Fibroblast of peridontal ligament (primary cell): ENCODE data around the gene TNIK.
"Not testable (repeated sequence)": the region's sequence is repeated elsewhere in the genome, so short reads cannot be mapped to it uniquely, and the experiment has no call there.

Experiments
- DNase-seq: peaks from one replicate; pipeline ENCODE4 v3.0.0-alpha.2; 2010; ENCODE audit errors: extremely low read depth

Gene TNIK

GRCh38 chr3:171446301-171446700 is 13.9 kb downstream of the TNIK start:
- no peak for DNase-seq

- no peak for DNase-seq
These were observed 14.5 kb downstream of the TNIK start for GRCh38 chr3:171445620-171446204.

GRCh38 chr3:171444001-171444690 is 16.1 kb downstream of the TNIK start:
- DNase-seq = no peak

- DNase-seq = no peak
These were observed 16.8 kb downstream of the TNIK start for GRCh38 chr3:171443211-171443957.

DNA sequence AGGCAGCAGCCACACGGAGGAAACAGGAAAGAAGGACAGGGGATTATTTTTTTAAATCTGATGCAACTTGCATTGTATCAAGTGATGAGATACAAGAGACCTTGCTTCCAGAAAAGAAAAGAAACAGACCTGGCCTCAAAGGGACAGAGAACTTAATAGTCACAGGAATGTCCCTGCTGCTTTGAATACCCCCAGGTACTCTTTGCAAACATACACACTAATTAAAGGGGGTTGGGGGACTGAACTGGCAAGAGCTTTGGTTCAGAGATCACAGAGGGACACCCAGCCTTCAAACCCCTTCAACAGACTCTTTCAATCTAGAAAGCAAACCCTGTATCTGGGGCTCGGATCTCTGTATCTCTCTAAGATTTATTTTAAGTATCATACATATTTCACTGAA is 18.0 kb downstream of the TNIK start:
- no peak for DNase-seq

DNA sequence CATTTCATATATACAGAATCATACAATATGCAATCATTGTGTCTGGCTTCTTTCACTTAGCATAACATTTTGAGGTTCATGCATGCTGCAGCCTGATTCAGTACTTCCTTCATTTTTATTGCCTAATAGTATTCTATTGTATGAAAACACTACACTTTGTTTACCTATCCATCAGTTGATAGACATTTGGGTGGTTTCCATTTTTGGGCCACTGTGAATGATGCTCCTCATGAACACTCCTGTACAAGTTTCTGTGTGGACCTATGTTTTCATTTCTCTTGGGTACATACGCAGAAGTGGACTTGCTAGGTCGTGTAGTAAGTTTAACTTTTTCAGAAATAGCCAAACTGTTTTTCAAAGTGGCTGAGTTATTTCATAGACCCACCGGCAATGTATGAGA is 18.8 kb downstream of the TNIK start:
- DNase-seq = no peak

- DNase-seq = no peak
These were observed 20.2 kb downstream of the TNIK start for GRCh38 chr3:171439996-171440395.

- no peak for DNase-seq
These were observed 23.0 kb downstream of the TNIK start for GRCh38 chr3:171437115-171437756.

DNA sequence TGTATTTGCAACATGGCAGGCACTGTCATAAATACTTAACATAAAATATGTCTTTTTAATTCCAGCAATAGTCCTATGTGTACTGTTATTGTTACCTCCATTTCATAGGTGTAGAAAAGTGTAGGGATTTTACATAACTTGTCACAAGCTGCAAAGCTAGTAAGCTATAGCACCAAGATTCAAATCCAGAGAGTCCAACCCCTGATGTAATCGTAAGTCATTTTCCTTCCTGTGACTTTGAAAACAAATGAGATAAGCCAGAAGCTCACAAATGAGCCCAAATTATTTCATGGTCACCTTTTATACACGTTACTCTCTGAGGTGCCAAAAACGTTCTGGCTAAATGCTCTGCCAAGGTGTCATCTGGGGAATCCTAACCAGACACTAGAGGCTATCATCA is 23.8 kb downstream of the TNIK start:
- no peak for DNase-seq

GRCh38 chr3:171435757-171436156 is 24.4 kb downstream of the TNIK start:
- no peak for DNase-seq

DNA sequence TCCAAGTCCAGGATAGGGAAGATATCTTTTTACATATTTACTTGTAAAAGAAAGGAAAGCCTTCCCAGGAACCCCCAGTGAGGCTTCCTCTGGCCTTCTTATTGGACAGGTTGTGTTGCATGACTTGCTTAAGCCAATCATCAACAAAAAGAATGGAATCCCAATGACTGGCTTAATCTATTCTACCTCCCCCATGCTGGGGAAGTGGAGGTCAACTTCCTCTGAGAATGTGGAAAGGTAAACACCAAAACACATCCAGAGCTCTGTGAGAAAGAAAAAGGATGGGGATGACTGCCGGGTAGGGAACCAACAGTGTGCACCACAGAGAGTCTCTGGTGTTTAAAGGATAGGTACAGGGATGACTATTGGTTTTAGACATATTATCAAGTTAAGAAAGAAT is 25.1 kb downstream of the TNIK start:
- DNase-seq = no peak

GRCh38 chr3:171432548-171432947 is 27.7 kb downstream of the TNIK start:
- no peak for DNase-seq

- no peak for DNase-seq
These were observed 28.7 kb downstream of the TNIK start for GRCh38 chr3:171431550-171431949.

GRCh38 chr3:171430530-171430929 is 29.7 kb downstream of the TNIK start:
- DNase-seq = no peak

GRCh38 chr3:171429635-171430034 is 30.6 kb downstream of the TNIK start:
- no peak for DNase-seq

GRCh38 chr3:171428892-171429291 is 31.3 kb downstream of the TNIK start:
- no peak for DNase-seq

- no peak for DNase-seq
These were observed 31.9 kb downstream of the TNIK start for GRCh38 chr3:171428321-171428787.

- DNase-seq = no peak
These were observed 32.4 kb downstream of the TNIK start for GRCh38 chr3:171427771-171428320.

- DNase-seq = not testable (repeated sequence)
These were observed 36.1 kb downstream of the TNIK start for GRCh38 chr3:171424063-171424462.

- not testable (repeated sequence) for DNase-seq
These were observed 37.4 kb downstream of the TNIK start for GRCh38 chr3:171422855-171423254.

GRCh38 chr3:171420667-171421066 is 39.5 kb downstream of the TNIK start:
- DNase-seq = no peak

GRCh38 chr3:171419457-171419856 is 40.7 kb downstream of the TNIK start:
- no peak for DNase-seq
